ENCODE results near the gene ADA.
A peak's percentile ranks its signal among the peaks of the same experiment; 100 is the strongest.

The ADA gene

GRCh38 chr20:44646023-44646640 lies 5.4 kb downstream of the ADA start:
- no peaks in the 10 kb centered on the region for H4K20me1 ChIP-seq (ENCODE audit: insufficient read depth, low read length)
- H3F3A ChIP-seq (ENCODE audit: insufficient read depth, low read length) = peaks cover 76% of the 10 kb centered on the region
- H3K4me2 ChIP-seq (ENCODE audit: low read depth, low read length) = peak overlapping the region; percentile 71
- peak overlapping the region; percentile 98 for H3K27ac ChIP-seq (ENCODE audit: low read length)
- no peaks in the 10 kb centered on the region for H3K27me3 ChIP-seq (replicated peaks; ENCODE audit: insufficient read depth, low read length)
- H3K36me3 ChIP-seq (replicated peaks; ENCODE audit: insufficient read depth, low read length) = no peaks in the 10 kb centered on the region
- H3K9me3 ChIP-seq (replicated peaks; ENCODE audit: insufficient read depth, low read length) = no peaks in the 10 kb centered on the region
- peaks cover 71% of the 10 kb centered on the region for H3K79me2 ChIP-seq (ENCODE audit: low read length)
- H3K9me2 ChIP-seq (replicated peaks; ENCODE audit: insufficient read depth, low read length) = no peaks in the 10 kb centered on the region
- H2AFZ ChIP-seq (ENCODE audit: low read length) = no peak overlapping the region
- peak overlapping the region; percentile 74 for H3K9ac ChIP-seq (ENCODE audit: low read length)
- TF ChIP-seq EZH2phosphoT487 (IDR thresholded peaks at IDR 0.05; ENCODE audit: low read length) (no peak), EZH2 (optimal IDR thresholded peaks at IDR 0.05; ENCODE audit: low read depth, low read length) (no peak), CTCF (IDR thresholded peaks at IDR 0.05; ENCODE audit: low read length) (no peak)
- peak overlapping the region; percentile 16 for H3K4me3 ChIP-seq (ENCODE audit: low read length)
- peak; percentile 93 for DNase-seq
- peaks cover 71% of the 10 kb centered on the region for H3K4me1 ChIP-seq (ENCODE audit: low read length)

GRCh38 chr20:44644667-44645131 lies 6.8 kb downstream of the ADA start:
- peak; percentile 75 for DNase-seq
- TF ChIP-seq EZH2phosphoT487 (IDR thresholded peaks at IDR 0.05; ENCODE audit: low read length) (no peak), CTCF (IDR thresholded peaks at IDR 0.05; ENCODE audit: low read length) (no peak), EZH2 (optimal IDR thresholded peaks at IDR 0.05; ENCODE audit: low read depth, low read length) (no peak)
- Histone ChIP-seq H2AFZ (ENCODE audit: low read length) (no peak overlapping the region; the same call in 1 of the 2 replicates), H3F3A (ENCODE audit: insufficient read depth, low read length) (peaks cover 69% of the 10 kb centered on the region), H3K4me3 (ENCODE audit: low read length) (no peak overlapping the region), H3K4me1 (ENCODE audit: low read length) (peaks cover 71% of the 10 kb centered on the region), H3K9ac (ENCODE audit: low read length) (peak overlapping the region; percentile 56), H3K79me2 (ENCODE audit: low read length) (peaks cover 71% of the 10 kb centered on the region), H3K4me2 (ENCODE audit: low read depth, low read length) (peak overlapping the region; percentile 72), H3K27ac (ENCODE audit: low read length) (peak overlapping the region; percentile 98), H4K20me1 (ENCODE audit: insufficient read depth, low read length) (no peaks in the 10 kb centered on the region), H3K9me3 (replicated peaks; ENCODE audit: insufficient read depth, low read length) (no peaks in the 10 kb centered on the region), H3K36me3 (replicated peaks; ENCODE audit: insufficient read depth, low read length) (no peaks in the 10 kb centered on the region), H3K9me2 (replicated peaks; ENCODE audit: insufficient read depth, low read length) (no peaks in the 10 kb centered on the region), H3K27me3 (replicated peaks; ENCODE audit: insufficient read depth, low read length) (no peaks in the 10 kb centered on the region)

GRCh38 chr20:44644230-44644617 lies 7.3 kb downstream of the ADA start:
- Histone ChIP-seq H4K20me1 (ENCODE audit: insufficient read depth, low read length) (no peaks in the 10 kb centered on the region), H3K9me3 (replicated peaks; ENCODE audit: insufficient read depth, low read length) (no peaks in the 10 kb centered on the region), H3F3A (ENCODE audit: insufficient read depth, low read length) (peaks cover 66% of the 10 kb centered on the region), H3K27ac (ENCODE audit: low read length) (peak overlapping the region; percentile 98), H3K36me3 (replicated peaks; ENCODE audit: insufficient read depth, low read length) (no peaks in the 10 kb centered on the region), H3K4me2 (ENCODE audit: low read depth, low read length) (peak overlapping the region; percentile 72), H3K9me2 (replicated peaks; ENCODE audit: insufficient read depth, low read length) (no peaks in the 10 kb centered on the region), H3K9ac (ENCODE audit: low read length) (peak overlapping the region; percentile 56), H3K27me3 (replicated peaks; ENCODE audit: insufficient read depth, low read length) (no peaks in the 10 kb centered on the region), H3K4me3 (ENCODE audit: low read length) (no peak overlapping the region), H3K4me1 (ENCODE audit: low read length) (peaks cover 68% of the 10 kb centered on the region), H3K79me2 (ENCODE audit: low read length) (peaks cover 70% of the 10 kb centered on the region), H2AFZ (ENCODE audit: low read length) (no peak overlapping the region; the same call in 1 of the 2 replicates)
- no peak for DNase-seq
- TF ChIP-seq CTCF (IDR thresholded peaks at IDR 0.05; ENCODE audit: low read length) = no peak
- no peak for TF ChIP-seq EZH2phosphoT487 (IDR thresholded peaks at IDR 0.05; ENCODE audit: low read length)
- TF ChIP-seq EZH2 (optimal IDR thresholded peaks at IDR 0.05; ENCODE audit: low read depth, low read length) = no peak
